Esophagus (tissue), 2 donors: ENCODE measurements around the gene SERPINA6. TPM values are rescaled to one million over a fixed set of nuclear protein-coding genes. Genes with fewer than 3 reads are reported as not detected.
A peak's percentile ranks its signal among the peaks of the same experiment; 100 is the strongest.

Experiments used
- H3K27ac ChIP-seq, 2 donors: one replicate each; pipeline ENCODE4 v1.5.1; 2013; ENCODE audit warnings: low read depth in 2 of 2, mild to moderate bottlenecking in 2 of 2, inconsistent platforms in 1 of 2, low read length in 1 of 2, moderate library complexity in 1 of 2
- H3K27me3 ChIP-seq, 2 donors: one replicate each; pipeline ENCODE4 v1.6.1; 2013; ENCODE audit warnings: low read length in 2 of 2, control low read depth in 1 of 2, mild to moderate bottlenecking in 1 of 2; ENCODE audit not compliant: insufficient read depth in 2 of 2, control insufficient read depth in 1 of 2
- H3K36me3 ChIP-seq, 2 donors: one replicate each; pipeline ENCODE4 v1.6.1; 2013; ENCODE audit warnings: low read length in 1 of 2; ENCODE audit not compliant: control insufficient read depth in 2 of 2, insufficient read depth in 2 of 2
- H3K4me1 ChIP-seq, 2 donors: one replicate each; pipeline ENCODE4 v1.6.1; 2013; ENCODE audit warnings: low read length in 1 of 2; ENCODE audit not compliant: control insufficient read depth in 2 of 2, insufficient read depth in 2 of 2
- H3K4me3 ChIP-seq, 2 donors: one replicate each; pipeline ENCODE4 v1.5.1; 2013; ENCODE audit warnings: low read length in 2 of 2, mild to moderate bottlenecking in 2 of 2, low read depth in 1 of 2, moderate library complexity in 1 of 2
- H3K9me3 ChIP-seq, 2 donors: one replicate each; pipeline ENCODE4 v1.6.1; 2013; ENCODE audit warnings: mild to moderate bottlenecking in 2 of 2, low read depth in 1 of 2, low read length in 1 of 2, moderate library complexity in 1 of 2; ENCODE audit not compliant: control insufficient read depth in 2 of 2, insufficient read depth in 1 of 2
- WGBS, 2 donors: extraction: QIAGEN DNeasy Blood & Tissue Kit; methylation state at CpG; one replicate each; pipeline ENCODE4 v1.1.7; 2013; 5-methylcytosine and 5-hydroxymethylcytosine counted together
- polyA plus RNA-seq, 2 donors: library from polyadenylated mRNA; stranded (reverse); fragments of 200-250 nt; gene quantifications; one replicate each; pipeline ENCODE4 v1.2.3, GENCODE V29; 2013
- donor health status: healthy with polysubstance abuse.
- donor health status: Bipolar disorder and iron deficiency.

SERPINA6 gene
- polyA plus RNA-seq, 2 donors, result 0.04 TPM; not detected in 1

- Histone ChIP-seq H3K4me1 (no peaks in the 10 kb centered on the region), H3K27me3 (no peaks in the 10 kb centered on the region), H3K27ac (no peak overlapping the region), H3K9me3 (no peaks in the 10 kb centered on the region), H3K4me3 (no peak overlapping the region), H3K36me3 (no peaks in the 10 kb centered on the region)
- 89 to 93% methylated on average over 5 of the region's 5 CpGs for WGBS, 2 donors
These were observed 8.3 kb upstream of the SERPINA6 start for GRCh38 chr14:94331462-94331861.

- Histone ChIP-seq H3K27ac (no peak overlapping the region), H3K27me3 (no peaks in the 10 kb centered on the region), H3K9me3 (no peaks in the 10 kb centered on the region), H3K36me3 (no peaks in the 10 kb centered on the region), H3K4me1 (no peaks in the 10 kb centered on the region), H3K4me3 (no peak overlapping the region)
- WGBS, 2 donors, result 35 to 40% methylated on average over 2 of the region's 2 CpGs
These were observed 7.7 kb upstream of the SERPINA6 start for GRCh38 chr14:94330857-94331256.

- Histone ChIP-seq H3K4me1 (no peaks in the 10 kb centered on the region), H3K4me3 (no peak overlapping the region), H3K9me3 (no peaks in the 10 kb centered on the region), H3K27me3 (no peaks in the 10 kb centered on the region), H3K36me3 (no peaks in the 10 kb centered on the region), H3K27ac (no peak overlapping the region)
- 81 to 88% methylated on average over 3 of the region's 3 CpGs for WGBS, 2 donors
These were observed 7.3 kb upstream of the SERPINA6 start for GRCh38 chr14:94330432-94330831.

- Histone ChIP-seq H3K27ac (no peak overlapping the region), H3K36me3 (no peaks in the 10 kb centered on the region), H3K27me3 (no peaks in the 10 kb centered on the region), H3K4me1 (no peaks in the 10 kb centered on the region), H3K4me3 (no peak overlapping the region), H3K9me3 (no peaks in the 10 kb centered on the region)
- WGBS, 2 donors, result 87 to 94% methylated on average over 4 of the region's 4 CpGs
These were observed 6.7 kb upstream of the SERPINA6 start for GRCh38 chr14:94329857-94330256.

- Histone ChIP-seq H3K36me3 (no peaks in the 10 kb centered on the region), H3K27me3 (no peaks in the 10 kb centered on the region), H3K27ac (no peak overlapping the region), H3K4me3 (no peak overlapping the region), H3K4me1 (no peaks in the 10 kb centered on the region), H3K9me3 (no peaks in the 10 kb centered on the region)
- WGBS, 2 donors, result 83 to 88% methylated on average over 2 of the region's 2 CpGs
These were observed 5.1 kb upstream of the SERPINA6 start for GRCh38 chr14:94328196-94328595.

GRCh38 chr14:94321421-94322271 is 1.5 kb downstream of the SERPINA6 start:
- Histone ChIP-seq H3K4me1 (peaks cover 0 to 2% of the 10 kb centered on the region in 2 donors), H3K9me3 (no peaks in the 10 kb centered on the region), H3K27me3 (no peaks in the 10 kb centered on the region), H3K4me3 (no peak overlapping the region), H3K36me3 (no peaks in the 10 kb centered on the region), H3K27ac (no peak overlapping the region)
- WGBS, 2 donors, result 84 to 88% methylated on average over 5 of the region's 5 CpGs

GRCh38 chr14:94320243-94320642 is 2.9 kb downstream of the SERPINA6 start:
- Histone ChIP-seq H3K36me3 (no peaks in the 10 kb centered on the region), H3K4me3 (no peak overlapping the region), H3K4me1 (peaks cover 0 to 2% of the 10 kb centered on the region in 2 donors), H3K27me3 (no peaks in the 10 kb centered on the region), H3K27ac (peak overlapping the region; percentile 65 to 67), H3K9me3 (no peaks in the 10 kb centered on the region)
- WGBS, 2 donors, result 41 to 44% methylated on average over 5 of the region's 5 CpGs

GRCh38 chr14:94317259-94317658 is 5.9 kb downstream of the SERPINA6 start:
- Histone ChIP-seq H3K27ac (no peak overlapping the region), H3K27me3 (no peaks in the 10 kb centered on the region), H3K36me3 (no peaks in the 10 kb centered on the region), H3K4me3 (no peak overlapping the region), H3K4me1 (peaks cover 0 to 8% of the 10 kb centered on the region in 2 donors), H3K9me3 (no peaks in the 10 kb centered on the region)
- WGBS, 2 donors, result 38 to 39% methylated on average over 4 of the region's 4 CpGs

GRCh38 chr14:94316692-94317091 is 6.4 kb downstream of the SERPINA6 start:
- Histone ChIP-seq H3K27ac (no peak overlapping the region), H3K4me1 (peaks cover 0 to 10% of the 10 kb centered on the region in 2 donors)
- WGBS, 2 donors, result 78 to 89% methylated on average over 1 of the region's 1 CpG

GRCh38 chr14:94314890-94315289 is 8.2 kb downstream of the SERPINA6 start:
- Histone ChIP-seq H3K9me3 (no peaks in the 10 kb centered on the region), H3K4me1 (peaks cover 0 to 10% of the 10 kb centered on the region in 2 donors), H3K27ac (no peak overlapping the region), H3K27me3 (no peaks in the 10 kb centered on the region), H3K36me3 (no peaks in the 10 kb centered on the region), H3K4me3 (no peak overlapping the region)
- WGBS, 2 donors, result 90 to 91% methylated on average over 2 of the region's 2 CpGs

More at GRCh38 chr14:94316692-94317091, 6.4 kb downstream of the SERPINA6 start:
- Histone ChIP-seq H3K4me3 (no peak overlapping the region), H3K27me3 (no peaks in the 10 kb centered on the region), H3K9me3 (no peaks in the 10 kb centered on the region), H3K36me3 (no peaks in the 10 kb centered on the region)
